ENCODE results near the gene BID.

Gene BID

GRCh38 chr22:17774206-17774925, at the start of gene BID:
TSS of gene BID (minus strand) at chr22:17774469. CDS start at chr22:17750116, 24,353 bp downstream.
- DNase-seq (ENCODE audit: low read depth in 3 of 3) = no peak

DNA sequence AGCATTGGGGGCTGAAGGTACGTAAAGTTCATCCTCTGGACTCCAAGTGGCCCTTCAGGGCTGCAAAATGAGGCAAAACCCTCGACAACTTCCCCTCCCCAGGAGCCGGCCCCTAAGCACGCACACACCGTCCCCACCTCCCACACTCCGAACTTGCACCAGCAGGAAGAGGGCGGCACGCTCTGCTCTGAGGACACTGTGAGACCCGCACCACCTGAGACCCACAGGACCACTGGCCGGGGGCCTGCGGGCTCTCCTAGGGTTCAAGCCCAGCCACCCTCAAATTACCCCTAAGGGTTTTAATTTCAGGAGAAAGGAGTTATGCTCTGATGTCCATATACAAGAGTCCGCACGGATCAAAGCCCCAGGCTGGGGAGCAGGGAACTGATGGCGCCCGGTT, 49.7 kb upstream of the BID start:
- DNase-seq (ENCODE audit: low read depth in 3 of 3) = no peak

DNA sequence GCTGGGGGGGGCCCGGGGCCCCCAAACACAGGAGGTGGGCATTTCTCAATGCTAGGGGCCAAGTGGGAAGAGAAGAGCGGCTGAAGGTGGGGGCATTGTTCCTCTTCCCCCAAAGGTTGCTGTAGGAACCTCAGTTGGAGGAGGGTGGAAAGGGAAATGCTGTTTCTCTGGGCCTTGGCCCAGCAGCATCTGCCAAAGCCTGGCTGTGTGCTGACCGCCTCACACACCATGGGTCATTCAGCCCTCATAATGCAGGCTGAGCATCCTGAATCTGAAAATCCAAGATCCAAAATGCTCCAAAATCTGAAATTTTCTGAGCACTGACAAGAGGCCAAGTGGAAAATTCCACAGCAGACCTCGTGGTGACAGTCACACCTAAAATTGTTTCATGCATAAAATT, 49.0 kb upstream of the BID start:
- DNase-seq (ENCODE audit: low read depth in 3 of 3) = no peak

DNA sequence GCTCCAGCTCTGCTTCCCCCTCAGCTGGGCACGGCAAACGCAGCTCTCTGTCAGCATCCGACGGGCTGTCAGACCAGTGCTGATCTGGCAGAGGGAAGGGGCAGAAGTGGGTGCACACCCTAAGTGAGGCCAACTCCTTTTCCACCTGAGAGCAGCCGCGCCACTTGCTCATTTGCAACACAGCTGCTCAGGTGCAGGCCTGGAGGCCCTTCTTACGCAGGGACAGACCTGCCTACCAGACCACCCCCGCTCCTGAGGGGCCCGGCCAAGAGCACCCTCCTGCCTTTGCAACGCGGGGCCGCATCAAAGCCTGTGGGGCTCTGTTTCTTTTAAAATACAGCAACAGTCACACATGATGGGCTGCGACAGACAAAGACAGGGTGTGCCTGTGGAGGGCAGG, 47.8 kb upstream of the BID start:
- no peak for DNase-seq (ENCODE audit: low read depth in 3 of 3)

DNA sequence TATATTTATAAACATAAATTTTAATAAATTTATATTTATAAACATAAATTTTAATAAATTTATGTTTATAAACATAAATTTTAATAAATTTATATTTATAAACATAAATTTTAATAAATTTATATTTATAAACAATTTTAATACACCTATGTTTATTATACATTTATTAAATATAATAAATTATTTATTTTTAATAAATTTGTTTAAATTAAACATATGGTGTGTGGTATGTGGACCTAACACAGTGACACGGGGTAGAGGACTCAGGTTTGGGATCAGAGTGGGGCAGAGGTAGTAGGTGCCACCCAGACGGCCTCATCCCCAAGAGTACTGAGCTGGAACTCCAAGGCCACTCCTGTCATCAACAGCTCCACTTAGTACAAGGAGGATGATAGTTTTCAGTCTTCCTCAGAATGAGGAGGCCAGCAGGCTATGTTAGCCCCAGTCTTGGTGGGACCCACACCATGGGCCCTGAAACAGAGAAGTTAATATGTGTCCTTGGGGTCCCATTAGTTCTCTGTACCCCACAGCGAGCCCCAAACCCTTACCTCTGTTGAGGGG, 46.7 kb upstream of the BID start:
- no peak for DNase-seq (ENCODE audit: low read depth in 3 of 3)

GRCh38 chr22:17818649-17819048, 44.4 kb upstream of the BID start:
- no peak for DNase-seq (ENCODE audit: low read depth in 3 of 3)

GRCh38 chr22:17818180-17818579, 43.9 kb upstream of the BID start:
- no peak for DNase-seq (ENCODE audit: low read depth in 3 of 3)

DNA sequence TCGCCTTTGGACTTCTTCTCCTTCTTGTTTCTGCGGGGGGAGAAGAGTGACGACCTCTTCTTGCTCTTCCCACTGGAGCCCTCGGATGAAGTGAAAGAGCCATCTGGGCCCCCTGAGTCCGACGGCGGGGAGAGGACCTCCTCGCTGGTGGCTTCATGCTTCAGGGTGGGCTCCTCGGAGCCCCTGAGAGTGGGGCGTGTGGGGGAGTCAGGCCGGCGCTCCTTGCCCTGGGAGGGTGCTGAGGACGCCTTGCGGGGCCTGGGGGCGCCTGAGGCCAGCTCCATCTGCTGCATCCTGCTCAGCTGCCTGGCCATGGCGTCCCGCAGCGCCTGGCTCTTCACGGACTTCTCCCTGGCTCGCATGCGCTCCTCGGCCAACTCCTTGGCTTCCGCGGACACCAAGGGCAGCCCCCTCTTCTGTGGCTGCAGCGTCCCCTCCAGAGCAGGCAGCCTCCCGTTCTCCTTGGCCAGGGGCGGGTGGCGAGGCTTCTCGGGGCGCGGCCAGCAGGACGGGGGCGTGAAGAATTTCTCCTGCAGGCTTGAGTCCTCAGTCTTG, 43.3 kb upstream of the BID start:
- DNase-seq (ENCODE audit: low read depth in 3 of 3) = no peak

DNA sequence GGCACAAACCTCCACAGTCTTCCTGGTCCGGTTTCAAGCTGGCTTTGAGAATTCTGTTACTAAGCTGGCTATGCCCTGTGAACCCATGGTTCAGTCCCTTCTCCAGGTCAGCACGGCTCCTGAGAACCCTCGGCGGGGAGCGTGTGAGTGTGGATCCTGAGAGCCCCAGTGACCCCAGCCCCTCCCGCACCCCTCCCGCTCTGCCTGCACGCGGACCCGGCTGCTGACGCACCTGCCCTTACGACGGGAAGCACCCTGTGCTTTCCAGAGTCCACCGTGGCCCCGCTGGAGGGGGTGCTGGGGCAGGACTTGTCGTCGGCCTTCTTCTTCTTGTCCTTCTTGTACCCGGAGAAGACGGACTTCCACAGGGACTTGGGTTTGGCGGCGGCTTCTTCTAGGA, 42.8 kb upstream of the BID start:
- no peak for DNase-seq (ENCODE audit: low read depth in 3 of 3)

- DNase-seq (ENCODE audit: low read depth in 3 of 3) = no peak
Measured at GRCh38 chr22:17816649-17817048, 42.4 kb upstream of the BID start.

- no peak for DNase-seq (ENCODE audit: low read depth in 3 of 3)
Measured at GRCh38 chr22:17815703-17816254, 41.5 kb upstream of the BID start.

- no peak for DNase-seq (ENCODE audit: low read depth in 3 of 3)
Measured at GRCh38 chr22:17814830-17815229, 40.6 kb upstream of the BID start.

GRCh38 chr22:17814084-17814483, 39.8 kb upstream of the BID start:
- no peak for DNase-seq (ENCODE audit: low read depth in 3 of 3)

- DNase-seq (ENCODE audit: low read depth in 3 of 3) = no peak
Measured at GRCh38 chr22:17811119-17811518, 36.9 kb upstream of the BID start.

- DNase-seq (ENCODE audit: low read depth in 3 of 3) = no peak
Measured at GRCh38 chr22:17810570-17811116, 36.4 kb upstream of the BID start.

DNA sequence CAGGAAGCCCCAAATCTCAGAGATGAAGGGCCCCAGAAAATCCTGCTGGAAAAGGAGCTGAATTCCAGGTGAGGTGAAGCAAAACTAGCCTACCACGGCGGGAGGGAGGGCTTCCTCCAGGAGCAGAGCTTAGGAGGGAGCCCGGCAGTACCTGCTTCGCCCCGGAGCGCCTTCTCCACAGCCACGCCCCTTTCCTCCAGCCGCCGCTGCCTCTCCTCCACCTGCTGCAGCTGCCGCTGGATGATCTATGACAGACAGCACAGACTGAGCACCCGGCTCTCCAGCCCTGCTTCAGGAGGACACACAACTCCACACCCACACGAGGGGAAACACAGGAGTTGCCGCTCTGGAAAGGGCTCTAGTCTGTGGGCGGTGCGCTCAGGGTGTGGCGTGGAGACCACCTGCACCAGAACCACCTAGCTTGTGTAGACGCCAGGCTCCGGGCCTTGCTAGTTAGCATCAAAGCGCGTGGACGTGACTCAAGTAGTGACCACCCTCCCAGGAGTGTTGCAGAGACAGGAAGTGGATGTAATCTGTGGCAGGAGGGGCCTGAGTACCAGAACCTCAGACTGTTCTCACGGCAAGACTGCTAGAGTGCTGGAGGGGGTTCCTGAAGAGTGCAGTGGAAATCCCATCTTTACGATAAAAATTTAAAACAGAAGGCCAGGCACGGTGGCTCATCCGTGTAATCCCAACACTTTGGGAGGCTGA, 34.6 kb upstream of the BID start:
- DNase-seq (ENCODE audit: low read depth in 3 of 3) = no peak

DNA sequence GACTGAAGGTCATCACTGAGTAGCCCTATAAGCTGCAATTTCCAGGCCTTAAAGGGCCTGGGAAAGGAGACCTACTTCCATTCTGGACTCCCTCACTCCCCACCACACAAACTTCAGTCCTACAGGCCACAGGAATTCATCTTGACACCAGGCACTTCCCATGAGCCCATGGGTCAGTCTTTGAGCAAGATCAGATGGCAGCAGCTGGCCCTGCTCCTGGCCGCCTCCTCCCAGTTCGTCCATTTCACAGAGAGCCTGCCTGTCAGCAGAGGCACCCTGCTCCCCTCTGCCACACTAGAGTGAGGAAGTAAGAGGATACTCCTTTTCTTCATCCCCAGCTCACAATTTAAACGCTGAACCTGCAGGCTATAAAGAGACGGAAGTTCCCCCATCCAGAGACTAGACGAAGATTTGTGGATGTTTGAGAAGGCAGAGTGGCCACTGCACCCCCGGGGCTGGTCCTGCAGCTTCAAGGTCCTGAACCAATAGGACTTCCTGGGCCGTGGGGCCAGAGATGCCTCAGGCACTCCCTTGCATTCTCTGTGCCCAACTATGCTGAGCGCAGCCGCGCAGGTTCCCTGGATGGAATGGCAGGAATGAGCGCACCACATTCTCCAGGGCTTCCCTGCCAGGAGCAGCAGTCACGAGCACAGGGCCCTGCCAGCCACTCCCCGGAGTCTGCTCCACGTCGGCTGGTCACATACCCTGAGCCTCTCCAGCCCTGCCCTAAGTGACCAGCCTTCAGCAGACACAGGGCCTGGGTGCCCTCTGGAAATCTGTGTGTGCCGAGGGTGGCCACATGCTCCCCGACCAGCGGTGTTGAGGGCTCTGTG, 33.5 kb upstream of the BID start:
- DNase-seq (ENCODE audit: low read depth in 3 of 3) = no peak

- no peak for DNase-seq (ENCODE audit: low read depth in 3 of 3)
Measured at GRCh38 chr22:17807086-17807485, 32.8 kb upstream of the BID start.

DNA sequence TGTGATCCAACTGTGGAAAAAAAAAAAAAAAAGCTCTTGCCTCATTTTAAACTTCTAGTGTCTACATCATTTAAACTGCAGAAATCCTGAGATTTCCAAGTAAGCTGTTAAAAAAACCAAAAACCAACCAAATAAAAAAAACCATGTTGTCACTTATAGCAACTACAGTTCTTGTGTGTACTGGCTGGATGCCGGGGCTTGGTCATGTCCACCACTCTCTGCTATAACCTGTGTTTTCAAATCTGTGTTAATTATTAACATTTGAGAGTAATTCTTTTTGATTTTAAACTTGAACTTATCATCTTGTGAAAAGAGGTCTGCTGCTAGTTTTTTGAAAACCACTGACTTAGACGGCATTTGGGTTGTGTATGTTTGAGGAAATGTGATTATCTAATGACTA, 32.2 kb upstream of the BID start:
- DNase-seq (ENCODE audit: low read depth in 3 of 3) = no peak

DNA sequence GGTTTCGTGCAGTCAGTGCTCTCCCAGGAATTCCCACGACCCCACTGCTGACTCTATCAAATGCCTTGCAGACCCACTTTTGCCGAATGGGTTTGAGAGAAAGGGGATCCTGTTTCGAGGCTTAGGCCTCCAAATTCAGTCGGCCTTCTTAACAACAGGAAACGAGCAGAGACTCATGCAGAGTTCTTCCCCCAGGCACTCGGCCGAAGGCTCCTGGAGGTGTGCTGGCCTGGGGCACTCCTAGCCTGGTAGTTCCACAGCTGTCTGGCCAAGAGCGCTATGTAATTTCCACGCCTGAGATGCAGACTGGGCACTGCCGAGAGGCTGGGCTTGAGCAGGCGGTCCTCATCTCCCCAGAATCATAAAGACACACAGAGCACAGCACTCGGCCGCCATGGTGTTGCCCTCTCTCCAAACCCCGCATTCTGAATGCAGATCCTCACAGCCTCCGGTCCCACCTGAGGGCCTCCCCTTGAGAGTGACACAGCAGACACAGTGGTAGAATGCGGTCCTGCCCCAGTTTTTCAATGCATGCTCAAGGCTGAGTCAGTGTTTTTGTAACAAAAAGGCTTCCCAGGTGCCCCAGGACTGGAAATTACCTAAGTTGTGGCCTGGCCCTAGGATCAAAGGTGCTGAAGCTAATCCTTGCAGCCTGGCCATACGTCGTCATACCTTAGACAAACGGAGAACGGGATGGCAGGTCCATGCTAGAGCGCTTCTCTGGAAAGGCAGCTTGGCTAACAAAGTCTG, 30.2 kb upstream of the BID start:
- DNase-seq (ENCODE audit: low read depth in 3 of 3) = no peak
